K562 (cell line): ENCODE results near the gene ZBTB22.

ENCODE experiments used
- GABPA ChIP-seq: fragments of 200-800 bp; sonication (Bioruptor generic); conservative IDR thresholded peaks from 2 replicates; pipeline ENCODE4 v1.6.1; 2016; ENCODE audit warnings: low read depth, missing genetic modification characterization, missing compliant biosample characterization
- HDGF ChIP-seq: fragments of 450-650 bp; IDR thresholded peaks from 2 replicates; pipeline ENCODE4 v1.6.1; 2016
- HNRNPLL ChIP-seq: fragments of 200-400 bp; formaldehyde crosslinking; IDR thresholded peaks from 2 replicates; pipeline ENCODE4 v1.6.1; 2017; ENCODE audit warnings: low read length, low read depth, mild to moderate bottlenecking; ENCODE audit not compliant: poor library complexity, severe bottlenecking
- NR1H2 ChIP-seq: sonication (generic); formaldehyde crosslinking; IDR thresholded peaks from 2 replicates; pipeline ENCODE4 v1.4.0; 2020; ENCODE audit warnings: mild to moderate bottlenecking, missing genetic modification reagents
- POLR2AphosphoS5 ChIP-seq: IDR thresholded peaks from 2 replicates; pipeline ENCODE4 v1.6.1; 2011; ENCODE audit warnings: mild to moderate bottlenecking, low read depth, low read length, moderate library complexity; ENCODE audit not compliant: control insufficient read depth, insufficient read depth
- SMAD1 ChIP-seq: fragments of 150-350 bp; IDR thresholded peaks from 2 replicates; pipeline ENCODE4 v1.6.1; 2014; ENCODE audit warnings: low read length, low read depth; ENCODE audit not compliant: partially characterized antibody
- SMAD3 ChIP-seq: fragments of 450-650 bp; formaldehyde crosslinking; conservative IDR thresholded peaks from 2 replicates; pipeline ENCODE4 v1.4.0; 2020; ENCODE audit warnings: mild to moderate bottlenecking
- SPI1 ChIP-seq: IDR thresholded peaks from 2 replicates; pipeline ENCODE4 v1.6.1; 2011; ENCODE audit warnings: low read depth, low read length, control low read depth, borderline replicate concordance
- TAF7 ChIP-seq: fragments of 450-650 bp; IDR thresholded peaks from 2 replicates; pipeline ENCODE4 v1.6.1; 2016; ENCODE audit warnings: missing genetic modification characterization, missing compliant biosample characterization
- TF ChIP-seq, protein P1 (sequence below): fragments of 450-650 bp; IDR thresholded peaks from 2 replicates; pipeline ENCODE4 v1.6.1; 2018; ENCODE audit not compliant: partially characterized antibody
- TF ChIP-seq, protein P2 (sequence below): fragments of 450-650 bp; IDR thresholded peaks from 2 replicates; pipeline ENCODE4 v1.6.1; 2016
- TF ChIP-seq, protein P3 (sequence below), 3 experiments: IDR thresholded peaks in 2 of 3; conservative IDR thresholded peaks in 1 of 3; 2 replicates each; pipeline ENCODE4 v1.5.1; 2011 to 2012; ENCODE audit warnings: low read length in 3 of 3, mild to moderate bottlenecking in 3 of 3, control low read depth in 2 of 3, improper control_type of control experiment in 1 of 3, inconsistent platforms in 1 of 3, low read depth in 1 of 3, mixed read lengths in 1 of 3, moderate library complexity in 1 of 3; ENCODE audit not compliant: insufficient read depth in 2 of 3
- TF ChIP-seq, protein P4 (sequence below): sonication (generic); formaldehyde crosslinking; IDR thresholded peaks from 2 replicates; pipeline ENCODE4 v1.8.0; 2022; ENCODE audit warnings: missing genetic modification reagents, mild to moderate bottlenecking, borderline replicate concordance

DNA sequence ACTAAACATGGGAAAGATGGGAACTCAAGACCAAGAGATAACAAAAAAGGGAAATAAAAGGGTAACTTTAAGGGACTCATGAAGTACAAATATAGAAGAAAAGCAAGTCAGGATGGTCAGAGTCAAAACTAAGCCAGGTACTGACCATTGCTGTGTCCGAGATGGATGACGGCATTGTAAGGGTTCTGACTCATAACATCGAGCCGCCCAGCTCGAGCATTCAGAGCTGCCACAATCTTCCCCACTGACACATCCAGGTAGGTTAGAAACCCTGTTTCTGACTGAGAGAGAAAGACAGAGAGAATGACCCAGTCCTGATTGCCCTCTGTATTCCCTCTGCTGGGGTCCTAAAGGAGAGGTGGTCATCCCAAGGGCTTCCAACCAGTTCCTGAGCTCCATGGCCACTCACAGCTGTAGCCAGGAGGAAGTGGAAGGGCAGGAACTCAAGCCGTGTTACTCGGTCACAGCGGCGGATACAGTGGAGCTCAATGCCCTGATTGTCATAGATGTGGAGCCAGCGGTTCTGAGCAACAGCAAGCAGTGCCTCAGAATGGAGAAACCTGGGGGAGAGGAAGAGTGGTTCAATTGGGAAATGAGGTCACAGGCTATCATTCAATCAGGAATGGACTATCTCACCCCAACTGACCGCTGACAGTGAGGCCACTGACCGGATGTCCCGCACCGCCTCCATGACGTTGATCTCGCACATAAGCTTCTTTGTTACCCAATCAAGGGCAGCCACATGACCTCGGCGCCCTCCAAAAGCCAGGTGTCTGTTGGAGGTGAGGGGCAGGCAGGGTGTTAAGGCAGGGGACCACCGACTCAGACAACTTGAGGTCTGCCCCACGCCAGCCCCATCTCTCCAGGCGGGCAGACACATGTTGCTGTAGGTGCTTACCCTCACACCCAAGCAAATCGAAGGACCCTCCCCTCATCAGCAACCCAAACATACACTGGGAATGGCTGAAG, 30.3 kb downstream of the ZBTB22 start:
- TF ChIP-seq HNRNPLL: no peak
- TF ChIP-seq POLR2AphosphoS5: no peak
- TF ChIP-seq SMAD3: no peak
- no peak for TF ChIP-seq HDGF
- TF ChIP-seq, protein P1, sequence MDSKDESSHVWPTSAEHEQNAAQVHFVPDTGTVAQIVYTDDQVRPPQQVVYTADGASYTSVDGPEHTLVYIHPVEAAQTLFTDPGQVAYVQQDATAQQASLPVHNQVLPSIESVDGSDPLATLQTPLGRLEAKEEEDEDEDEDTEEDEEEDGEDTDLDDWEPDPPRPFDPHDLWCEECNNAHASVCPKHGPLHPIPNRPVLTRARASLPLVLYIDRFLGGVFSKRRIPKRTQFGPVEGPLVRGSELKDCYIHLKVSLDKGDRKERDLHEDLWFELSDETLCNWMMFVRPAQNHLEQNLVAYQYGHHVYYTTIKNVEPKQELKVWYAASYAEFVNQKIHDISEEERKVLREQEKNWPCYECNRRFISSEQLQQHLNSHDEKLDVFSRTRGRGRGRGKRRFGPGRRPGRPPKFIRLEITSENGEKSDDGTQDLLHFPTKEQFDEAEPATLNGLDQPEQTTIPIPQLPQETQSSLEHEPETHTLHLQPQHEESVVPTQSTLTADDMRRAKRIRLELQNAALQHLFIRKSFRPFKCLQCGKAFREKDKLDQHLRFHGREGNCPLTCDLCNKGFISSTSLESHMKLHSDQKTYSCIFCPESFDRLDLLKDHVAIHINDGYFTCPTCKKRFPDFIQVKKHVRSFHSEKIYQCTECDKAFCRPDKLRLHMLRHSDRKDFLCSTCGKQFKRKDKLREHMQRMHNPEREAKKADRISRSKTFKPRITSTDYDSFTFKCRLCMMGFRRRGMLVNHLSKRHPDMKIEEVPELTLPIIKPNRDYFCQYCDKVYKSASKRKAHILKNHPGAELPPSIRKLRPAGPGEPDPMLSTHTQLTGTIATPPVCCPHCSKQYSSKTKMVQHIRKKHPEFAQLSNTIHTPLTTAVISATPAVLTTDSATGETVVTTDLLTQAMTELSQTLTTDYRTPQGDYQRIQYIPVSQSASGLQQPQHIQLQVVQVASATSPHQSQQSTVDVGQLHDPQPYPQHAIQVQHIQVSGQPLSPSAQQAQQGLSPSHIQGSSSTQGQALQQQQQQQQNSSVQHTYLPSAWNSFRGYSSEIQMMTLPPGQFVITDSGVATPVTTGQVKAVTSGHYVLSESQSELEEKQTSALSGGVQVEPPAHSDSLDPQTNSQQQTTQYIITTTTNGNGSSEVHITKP: no peak
- TF ChIP-seq, protein P2, sequence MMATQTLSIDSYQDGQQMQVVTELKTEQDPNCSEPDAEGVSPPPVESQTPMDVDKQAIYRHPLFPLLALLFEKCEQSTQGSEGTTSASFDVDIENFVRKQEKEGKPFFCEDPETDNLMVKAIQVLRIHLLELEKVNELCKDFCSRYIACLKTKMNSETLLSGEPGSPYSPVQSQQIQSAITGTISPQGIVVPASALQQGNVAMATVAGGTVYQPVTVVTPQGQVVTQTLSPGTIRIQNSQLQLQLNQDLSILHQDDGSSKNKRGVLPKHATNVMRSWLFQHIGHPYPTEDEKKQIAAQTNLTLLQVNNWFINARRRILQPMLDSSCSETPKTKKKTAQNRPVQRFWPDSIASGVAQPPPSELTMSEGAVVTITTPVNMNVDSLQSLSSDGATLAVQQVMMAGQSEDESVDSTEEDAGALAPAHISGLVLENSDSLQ: no peak
- TF ChIP-seq, protein P3, sequence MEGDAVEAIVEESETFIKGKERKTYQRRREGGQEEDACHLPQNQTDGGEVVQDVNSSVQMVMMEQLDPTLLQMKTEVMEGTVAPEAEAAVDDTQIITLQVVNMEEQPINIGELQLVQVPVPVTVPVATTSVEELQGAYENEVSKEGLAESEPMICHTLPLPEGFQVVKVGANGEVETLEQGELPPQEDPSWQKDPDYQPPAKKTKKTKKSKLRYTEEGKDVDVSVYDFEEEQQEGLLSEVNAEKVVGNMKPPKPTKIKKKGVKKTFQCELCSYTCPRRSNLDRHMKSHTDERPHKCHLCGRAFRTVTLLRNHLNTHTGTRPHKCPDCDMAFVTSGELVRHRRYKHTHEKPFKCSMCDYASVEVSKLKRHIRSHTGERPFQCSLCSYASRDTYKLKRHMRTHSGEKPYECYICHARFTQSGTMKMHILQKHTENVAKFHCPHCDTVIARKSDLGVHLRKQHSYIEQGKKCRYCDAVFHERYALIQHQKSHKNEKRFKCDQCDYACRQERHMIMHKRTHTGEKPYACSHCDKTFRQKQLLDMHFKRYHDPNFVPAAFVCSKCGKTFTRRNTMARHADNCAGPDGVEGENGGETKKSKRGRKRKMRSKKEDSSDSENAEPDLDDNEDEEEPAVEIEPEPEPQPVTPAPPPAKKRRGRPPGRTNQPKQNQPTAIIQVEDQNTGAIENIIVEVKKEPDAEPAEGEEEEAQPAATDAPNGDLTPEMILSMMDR (IDR thresholded peaks at IDR 0.05 in 2 of 3, conservative IDR thresholded peaks at IDR 0.05 in 1 of 3; ENCODE audit: insufficient read depth in 2 of 3, low read depth in 1 of 3, low read length in 3 of 3): no peak
- TF ChIP-seq SPI1: no peak
- TF ChIP-seq NR1H2 (CRISPR knock-in tag): no peak
- no peak for TF ChIP-seq GABPA (tag)
- TF ChIP-seq, protein P4, sequence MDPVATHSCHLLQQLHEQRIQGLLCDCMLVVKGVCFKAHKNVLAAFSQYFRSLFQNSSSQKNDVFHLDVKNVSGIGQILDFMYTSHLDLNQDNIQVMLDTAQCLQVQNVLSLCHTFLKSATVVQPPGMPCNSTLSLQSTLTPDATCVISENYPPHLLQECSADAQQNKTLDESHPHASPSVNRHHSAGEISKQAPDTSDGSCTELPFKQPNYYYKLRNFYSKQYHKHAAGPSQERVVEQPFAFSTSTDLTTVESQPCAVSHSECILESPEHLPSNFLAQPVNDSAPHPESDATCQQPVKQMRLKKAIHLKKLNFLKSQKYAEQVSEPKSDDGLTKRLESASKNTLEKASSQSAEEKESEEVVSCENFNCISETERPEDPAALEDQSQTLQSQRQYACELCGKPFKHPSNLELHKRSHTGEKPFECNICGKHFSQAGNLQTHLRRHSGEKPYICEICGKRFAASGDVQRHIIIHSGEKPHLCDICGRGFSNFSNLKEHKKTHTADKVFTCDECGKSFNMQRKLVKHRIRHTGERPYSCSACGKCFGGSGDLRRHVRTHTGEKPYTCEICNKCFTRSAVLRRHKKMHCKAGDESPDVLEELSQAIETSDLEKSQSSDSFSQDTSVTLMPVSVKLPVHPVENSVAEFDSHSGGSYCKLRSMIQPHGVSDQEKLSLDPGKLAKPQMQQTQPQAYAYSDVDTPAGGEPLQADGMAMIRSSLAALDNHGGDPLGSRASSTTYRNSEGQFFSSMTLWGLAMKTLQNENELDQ (CRISPR knock-in tag): no peak
- TF ChIP-seq SMAD1: no peak
- TF ChIP-seq TAF7 (tag): no peak
